Activated CD4-positive, alpha-beta memory T cell treated with anti-CD3 and anti-CD28 coated beads for 36 hours (primary cell): ENCODE measurements around the gene NELL2. TPM values are rescaled to one million over a fixed set of nuclear protein-coding genes. Genes with fewer than 3 reads are reported as not detected.

ENCODE experiments used
- CTCF ChIA-PET: fragments of 350-600 bp; sonication (Branson Sonifier 250); formaldehyde crosslinking; loops from one replicate; lab custom pipeline; 2021; ENCODE audit warnings: antibody characterized with exemption, inconsistent platforms; lab: Charles Lee
- POLR2A ChIA-PET: fragments of 350-600 bp; sonication (Branson Sonifier 250); formaldehyde crosslinking; loops from one replicate; lab custom pipeline; 2021; ENCODE audit warnings: antibody characterized with exemption; lab: Charles Lee
- DNase-seq: peaks from one replicate; pipeline ENCODE4 v3.0.0-alpha.2; 2020
- H3K27ac Mint-ChIP-seq: one replicate; pipeline ENCODE4 v1.8.0; 2021; ENCODE audit warnings: mixed read lengths
- H3K27me3 Mint-ChIP-seq: one replicate; pipeline ENCODE4 v1.8.0; 2021; ENCODE audit warnings: mixed read lengths
- H3K36me3 Mint-ChIP-seq: one replicate; pipeline ENCODE4 v1.8.0; 2021; ENCODE audit warnings: mixed read lengths
- H3K4me1 Mint-ChIP-seq: one replicate; pipeline ENCODE4 v1.8.0; 2021; ENCODE audit warnings: low read depth, mixed read lengths
- H3K4me3 Mint-ChIP-seq: one replicate; pipeline ENCODE4 v1.8.0; 2021; ENCODE audit warnings: mild to moderate bottlenecking, mixed read lengths
- H3K9me3 Mint-ChIP-seq: one replicate; pipeline ENCODE4 v1.8.0; 2021; ENCODE audit warnings: mixed read lengths
- intact Hi-C: fragments of 100-400 bp; cut with micrococcal nuclease; formaldehyde crosslinking; loops from one replicate; pipeline ENCODE4 v1.15.1; 2023
- total RNA-seq, 2 experiments: library from RNA; stranded (reverse); gene quantifications; one replicate each; pipeline ENCODE4 v1.2.3, GENCODE V29; 2021

The NELL2 gene
- total RNA-seq, 2 experiments from 2014 or later, result 40.5 to 43.5 TPM

DNA sequence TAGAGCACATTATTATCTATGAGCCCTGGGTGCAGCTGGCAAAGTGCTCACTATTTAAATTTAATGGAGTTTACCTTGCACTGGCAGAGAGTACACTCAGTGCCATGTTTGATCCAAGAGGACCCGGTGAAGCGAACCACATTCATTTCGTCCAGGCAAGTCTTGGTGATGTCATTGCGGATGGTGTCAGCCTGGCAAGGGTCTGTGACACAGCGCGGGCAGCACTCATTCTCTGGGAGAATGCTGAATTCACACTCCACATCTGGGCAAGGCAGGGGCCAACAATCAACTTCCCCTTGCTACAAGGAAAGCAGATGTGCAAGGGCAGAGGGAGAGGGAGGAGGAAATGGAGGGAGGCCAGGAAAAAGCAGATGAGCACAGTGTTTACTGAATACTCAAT lies 356.2 kb downstream of the NELL2 start:
- H3K4me3 Mint-ChIP-seq, result no peak overlapping the region
- intact Hi-C loops, result no loop called here
- CTCF ChIA-PET, result no interaction called here
- POLR2A ChIA-PET, result no interaction called here
- no peaks in the 10 kb centered on the region for H3K9me3 Mint-ChIP-seq
- no peak for DNase-seq
- H3K4me1 Mint-ChIP-seq, result no peaks in the 10 kb centered on the region
- H3K27ac Mint-ChIP-seq, result no peak overlapping the region
- H3K27me3 Mint-ChIP-seq, result no peaks in the 10 kb centered on the region
- H3K36me3 Mint-ChIP-seq, result peaks cover 11% of the 10 kb centered on the region

DNA sequence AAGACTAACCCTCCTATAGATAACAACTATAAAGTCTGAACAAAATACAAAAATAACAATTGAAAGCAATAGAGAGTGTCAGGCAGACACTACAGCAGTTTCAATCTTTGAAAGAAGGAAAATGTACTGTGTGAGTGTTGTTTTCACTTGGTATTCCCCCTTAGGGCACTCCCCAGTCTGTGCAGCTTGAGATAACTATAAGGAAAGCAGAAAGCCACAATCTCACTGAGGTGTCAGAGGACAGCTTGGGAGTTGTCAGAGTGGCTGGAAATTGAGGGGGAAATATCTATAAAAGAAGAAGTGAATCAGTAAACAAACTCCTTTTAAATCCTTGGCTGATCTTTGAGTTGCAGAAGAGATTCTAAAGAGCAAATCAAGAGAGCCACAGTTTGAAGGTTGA lies 364.8 kb downstream of the NELL2 start:
- ChIA-PET CTCF (interaction anchor here (1.3 kb wide), 1 partner anchor 438 kb away, joined by 3 read pairs; no protein-coding TSS in a partner anchor), POLR2A (no interaction called here)
- Mint-ChIP-seq H3K4me1 (no peaks in the 10 kb centered on the region), H3K27ac (no peak overlapping the region), H3K4me3 (no peak overlapping the region), H3K9me3 (no peaks in the 10 kb centered on the region), H3K27me3 (no peaks in the 10 kb centered on the region), H3K36me3 (peaks cover 6% of the 10 kb centered on the region)
- intact Hi-C loops, result no loop called here
- DNase-seq, result no peak

DNA sequence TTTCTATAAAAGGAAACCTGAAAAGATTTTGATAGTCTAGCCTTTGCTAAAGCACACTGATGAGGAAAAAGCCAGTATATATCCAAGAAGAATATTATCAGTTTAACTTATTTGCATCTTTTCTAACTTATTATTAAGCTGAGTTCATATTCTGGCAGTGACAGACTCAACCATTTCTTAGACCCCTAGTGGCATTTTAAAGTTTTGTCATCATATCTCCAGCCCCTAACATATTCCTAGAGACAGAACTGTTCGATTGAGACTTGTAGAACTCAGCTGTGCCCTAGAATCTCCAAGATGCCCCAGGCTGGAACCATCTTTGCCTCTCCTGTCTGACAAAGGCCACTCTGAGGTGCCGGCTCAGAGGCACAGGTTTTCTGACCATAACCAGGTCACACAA lies 365.6 kb downstream of the NELL2 start:
- CTCF ChIA-PET, result interaction anchor here (1.3 kb wide), 1 partner anchor 438 kb away, joined by 3 read pairs; no protein-coding TSS in a partner anchor
- H3K27ac Mint-ChIP-seq, result no peak overlapping the region

DNA sequence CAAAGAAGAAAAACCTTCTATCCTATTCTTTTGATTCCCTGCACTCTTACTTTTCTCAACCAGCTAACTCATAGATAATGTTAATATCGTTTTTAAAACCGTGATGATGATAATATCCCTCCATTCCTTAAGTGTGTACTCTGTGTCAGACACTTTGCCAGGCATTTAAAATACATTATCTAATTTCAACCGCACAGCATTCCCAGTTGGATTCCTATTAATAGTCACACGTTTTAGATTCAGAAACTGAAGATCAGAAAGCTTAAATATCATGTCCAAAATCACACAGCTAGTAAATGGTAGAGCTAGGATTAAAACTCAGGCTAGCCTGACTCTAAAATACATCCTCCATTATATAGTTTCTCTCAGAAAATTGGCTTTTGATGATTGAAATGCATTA lies 366.0 kb downstream of the NELL2 start:
- H3K4me1 Mint-ChIP-seq, result no peaks in the 10 kb centered on the region
- H3K4me3 Mint-ChIP-seq, result no peak overlapping the region
- H3K27me3 Mint-ChIP-seq, result no peaks in the 10 kb centered on the region
- no peak overlapping the region for H3K27ac Mint-ChIP-seq
- H3K9me3 Mint-ChIP-seq, result no peaks in the 10 kb centered on the region
- DNase-seq, result no peak
- POLR2A ChIA-PET, result no interaction called here
- H3K36me3 Mint-ChIP-seq, result peaks cover 6% of the 10 kb centered on the region
- CTCF ChIA-PET, result interaction anchor here (1.3 kb wide), 1 partner anchor 439 kb away, joined by 3 read pairs; no protein-coding TSS in a partner anchor
- intact Hi-C loops, result no loop called here

More for the DNA sequence above, 365.6 kb downstream of the NELL2 start:
- H3K9me3 Mint-ChIP-seq, result no peaks in the 10 kb centered on the region
- POLR2A ChIA-PET, result no interaction called here
- intact Hi-C loops, result no loop called here
- no peak for DNase-seq
- peaks cover 6% of the 10 kb centered on the region for H3K36me3 Mint-ChIP-seq
- H3K4me3 Mint-ChIP-seq, result no peak overlapping the region
- no peaks in the 10 kb centered on the region for H3K27me3 Mint-ChIP-seq
- H3K4me1 Mint-ChIP-seq, result no peaks in the 10 kb centered on the region

DNA sequence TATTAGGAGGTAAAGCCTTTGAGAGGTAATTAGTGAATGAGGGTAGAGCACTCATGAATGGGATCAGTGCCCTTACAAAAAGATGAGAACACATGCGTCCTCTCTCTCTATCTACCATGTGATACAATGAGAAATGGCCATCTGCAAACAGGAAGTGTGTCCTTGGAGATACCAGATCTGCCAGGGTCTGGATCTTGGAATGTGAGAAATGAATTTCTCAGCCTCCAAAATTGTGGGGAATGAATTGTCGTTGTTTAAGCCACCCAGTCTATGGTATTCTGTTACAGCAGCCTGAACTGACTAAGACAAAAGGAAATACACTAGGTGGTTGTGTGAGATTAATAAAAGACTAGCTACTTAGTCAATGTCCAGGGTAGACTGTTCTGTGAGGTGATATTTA lies 366.6 kb downstream of the NELL2 start:
- ChIA-PET CTCF (no interaction called here), POLR2A (no interaction called here)
- H3K9me3 Mint-ChIP-seq, result no peaks in the 10 kb centered on the region
- no peaks in the 10 kb centered on the region for H3K4me1 Mint-ChIP-seq
- DNase-seq, result no peak
- peaks cover 6% of the 10 kb centered on the region for H3K36me3 Mint-ChIP-seq
- no peak overlapping the region for H3K4me3 Mint-ChIP-seq
- intact Hi-C loops, result no loop called here
- H3K27me3 Mint-ChIP-seq, result no peaks in the 10 kb centered on the region
- no peak overlapping the region for H3K27ac Mint-ChIP-seq

DNA sequence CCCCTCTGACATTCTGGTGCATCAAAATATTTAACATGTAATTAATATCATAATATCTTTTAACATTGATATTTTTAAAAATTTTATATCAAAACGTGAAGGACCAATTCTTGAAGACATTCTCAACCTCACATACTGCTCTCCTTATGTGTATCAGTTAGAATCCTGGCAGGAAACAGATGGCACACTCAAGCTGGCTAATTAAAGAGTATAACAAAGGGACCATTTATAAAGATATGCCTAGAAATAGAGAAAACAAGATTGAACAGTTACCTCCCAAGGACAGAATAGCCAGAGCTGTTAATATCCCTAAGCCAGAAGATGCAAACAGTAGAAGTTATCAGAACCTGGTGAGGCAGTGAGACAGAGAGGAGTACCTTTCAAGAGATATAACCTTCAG lies 368.7 kb downstream of the NELL2 start:
- Mint-ChIP-seq H3K4me3 (no peak overlapping the region), H3K27ac (no peak overlapping the region), H3K9me3 (no peaks in the 10 kb centered on the region), H3K4me1 (no peaks in the 10 kb centered on the region), H3K36me3 (peaks cover 6% of the 10 kb centered on the region), H3K27me3 (no peaks in the 10 kb centered on the region)
- POLR2A ChIA-PET, result no interaction called here
- no peak for DNase-seq
- intact Hi-C loops, result no loop called here
- CTCF ChIA-PET, result no interaction called here

DNA sequence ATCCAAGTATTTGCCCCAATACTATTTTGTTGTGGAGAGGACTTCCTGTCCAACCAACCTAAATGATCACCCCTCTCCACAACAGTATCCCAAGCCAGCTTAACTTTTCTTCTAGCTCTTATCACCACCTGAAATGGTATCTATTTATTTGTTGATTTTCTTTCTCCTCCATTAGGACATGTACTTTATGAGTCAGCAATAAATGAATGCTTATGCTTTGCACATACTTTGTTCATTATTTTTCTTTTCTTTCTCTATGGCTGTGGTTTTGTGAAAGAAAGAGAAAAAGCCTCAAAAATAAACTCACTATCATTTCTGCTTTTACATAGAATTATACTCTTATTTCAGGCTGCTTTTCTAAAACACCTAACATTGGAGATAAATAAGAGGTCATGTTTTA lies 371.3 kb downstream of the NELL2 start:
- peaks cover 9% of the 10 kb centered on the region for H3K9me3 Mint-ChIP-seq
- CTCF ChIA-PET, result no interaction called here
- H3K4me1 Mint-ChIP-seq, result no peaks in the 10 kb centered on the region
- no peak overlapping the region for H3K27ac Mint-ChIP-seq
- H3K4me3 Mint-ChIP-seq, result no peak overlapping the region
- DNase-seq, result no peak
- H3K27me3 Mint-ChIP-seq, result no peaks in the 10 kb centered on the region
- H3K36me3 Mint-ChIP-seq, result peaks cover 6% of the 10 kb centered on the region
- intact Hi-C loops, result no loop called here
- POLR2A ChIA-PET, result no interaction called here

DNA sequence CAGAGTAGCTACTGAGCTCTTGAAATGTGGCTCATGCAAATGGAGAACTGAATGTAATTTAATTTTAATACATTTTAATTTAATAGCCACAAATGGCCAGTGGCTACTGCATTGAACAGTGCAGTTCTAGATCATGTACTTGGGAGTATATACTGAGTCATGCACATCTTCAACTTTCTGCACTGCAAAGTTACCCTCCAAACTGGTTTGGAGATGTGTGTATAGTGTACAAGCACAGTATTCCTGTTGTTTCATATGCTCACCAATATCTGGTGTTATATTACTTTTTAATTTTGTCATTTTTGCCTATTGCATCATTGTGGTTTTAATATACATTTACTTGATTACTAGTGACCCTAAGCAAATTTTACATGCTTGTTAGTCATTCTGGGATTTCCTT lies 372.8 kb downstream of the NELL2 start:
- CTCF ChIA-PET, result no interaction called here
- POLR2A ChIA-PET, result interaction anchor here (0.6 kb wide), 1 partner anchor 22 kb away, joined by 3 read pairs; no protein-coding TSS in a partner anchor
- H3K36me3 Mint-ChIP-seq, result peaks cover 6% of the 10 kb centered on the region

DNA sequence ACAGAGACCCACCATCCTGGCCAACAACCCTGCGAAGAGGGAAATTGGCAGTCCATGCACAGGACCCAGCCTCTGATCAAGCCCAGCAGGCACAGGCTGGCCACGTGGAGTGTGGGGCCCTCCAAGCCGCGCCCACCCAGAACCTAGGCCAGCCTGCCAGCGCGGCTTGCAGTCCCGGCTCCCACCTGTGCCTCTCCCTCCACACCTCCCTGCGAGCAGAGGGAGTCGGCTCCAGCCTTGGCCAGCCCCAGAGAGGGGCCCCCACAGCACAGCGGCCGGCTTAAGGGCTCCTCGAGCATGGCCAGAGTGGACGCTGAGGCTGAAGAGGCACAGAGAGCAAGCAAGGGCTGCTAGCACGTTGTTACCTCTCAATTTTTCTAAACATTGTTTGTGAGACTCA lies 373.4 kb downstream of the NELL2 start:
- Mint-ChIP-seq H3K4me3 (no peak overlapping the region), H3K4me1 (no peaks in the 10 kb centered on the region), H3K36me3 (peaks cover 2% of the 10 kb centered on the region), H3K27me3 (no peaks in the 10 kb centered on the region), H3K27ac (no peak overlapping the region), H3K9me3 (peaks cover 9% of the 10 kb centered on the region)
- DNase-seq, result no peak
- ChIA-PET POLR2A (no interaction called here), CTCF (no interaction called here)
- intact Hi-C loops, result no loop called here

More for the DNA sequence above, 372.8 kb downstream of the NELL2 start:
- intact Hi-C loops, result no loop called here
- Mint-ChIP-seq H3K27ac (no peak overlapping the region), H3K4me1 (no peaks in the 10 kb centered on the region), H3K27me3 (no peaks in the 10 kb centered on the region), H3K9me3 (peaks cover 9% of the 10 kb centered on the region), H3K4me3 (no peak overlapping the region)
- no peak for DNase-seq

DNA sequence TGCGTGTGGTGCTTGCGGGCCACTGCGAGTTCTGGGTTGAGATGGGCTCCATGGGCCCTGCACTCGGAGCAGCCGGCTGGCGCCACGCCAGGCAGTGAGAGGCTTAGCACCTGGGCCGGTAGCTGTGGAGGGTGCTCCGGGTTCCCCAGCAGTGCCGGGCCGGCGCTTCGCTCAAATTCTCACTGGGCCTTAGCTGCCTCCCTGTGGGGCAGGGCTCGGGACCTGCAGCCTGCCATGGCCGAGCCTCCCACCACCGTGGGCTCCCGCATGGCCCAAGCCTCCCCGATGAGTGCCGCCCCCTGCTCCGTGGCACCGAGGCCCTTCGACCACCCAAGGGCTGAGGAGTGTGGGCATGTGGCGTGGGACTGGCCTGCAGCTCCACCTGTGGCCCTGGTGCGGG lies 375.7 kb downstream of the NELL2 start:
- intact Hi-C loops, result no loop called here
- Mint-ChIP-seq H3K9me3 (peaks cover 9% of the 10 kb centered on the region), H3K4me1 (no peaks in the 10 kb centered on the region), H3K27ac (no peak overlapping the region), H3K4me3 (no peak overlapping the region), H3K27me3 (no peaks in the 10 kb centered on the region), H3K36me3 (peaks cover 2% of the 10 kb centered on the region)
- DNase-seq, result no peak
- ChIA-PET CTCF (no interaction called here), POLR2A (no interaction called here)

DNA sequence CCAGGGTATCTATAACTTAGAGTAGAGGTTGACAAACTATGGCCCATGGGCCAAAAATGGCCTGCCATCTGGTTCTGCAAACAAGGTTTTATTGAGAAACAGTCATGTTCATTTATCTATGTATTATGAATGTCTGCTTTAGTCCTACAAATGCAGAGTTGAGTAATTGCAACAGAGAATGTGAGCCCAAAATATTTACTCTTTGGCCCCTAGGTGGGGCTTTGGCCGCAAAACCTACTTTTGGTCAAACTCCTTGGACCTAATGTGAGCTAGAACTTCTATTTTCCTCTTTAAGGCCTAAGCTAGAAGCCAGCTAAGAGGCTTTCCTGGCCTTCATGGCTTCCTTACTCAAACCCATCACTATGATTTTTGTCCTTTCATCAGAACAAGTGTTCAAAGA lies 379.1 kb downstream of the NELL2 start:
- ChIA-PET POLR2A (no interaction called here), CTCF (no interaction called here)
- Mint-ChIP-seq H3K27ac (no peak overlapping the region), H3K4me3 (no peak overlapping the region), H3K4me1 (no peaks in the 10 kb centered on the region), H3K9me3 (peaks cover 5% of the 10 kb centered on the region), H3K36me3 (peaks cover 1% of the 10 kb centered on the region), H3K27me3 (peaks cover 9% of the 10 kb centered on the region)
- no peak for DNase-seq
- intact Hi-C loops, result no loop called here

DNA sequence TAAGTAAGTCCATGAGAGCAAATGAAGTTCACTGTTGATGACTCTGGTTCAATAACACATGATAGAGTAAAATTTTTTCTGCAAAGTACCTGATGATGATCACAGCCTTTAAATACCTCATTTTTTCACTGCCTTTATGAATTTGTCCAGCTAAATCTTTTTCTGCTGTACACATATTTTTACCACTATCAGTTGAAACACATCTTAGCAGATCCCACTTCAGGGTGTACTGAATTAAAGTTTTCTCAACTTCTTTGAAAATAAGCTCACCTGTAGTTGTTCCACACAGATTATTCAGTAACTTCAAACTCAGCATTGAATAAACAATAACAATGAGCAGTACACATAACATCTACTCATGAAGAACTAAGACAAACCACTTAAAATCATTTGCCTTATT lies 385.9 kb downstream of the NELL2 start:
- H3K36me3 Mint-ChIP-seq, result no peaks in the 10 kb centered on the region
- CTCF ChIA-PET, result interaction anchor here (0.7 kb wide), 1 partner anchor 40 kb away, joined by 3 read pairs; no protein-coding TSS in a partner anchor
- peaks cover 11% of the 10 kb centered on the region for H3K27me3 Mint-ChIP-seq
- H3K9me3 Mint-ChIP-seq, result no peaks in the 10 kb centered on the region
- intact Hi-C loops, result no loop called here
- H3K4me1 Mint-ChIP-seq, result no peaks in the 10 kb centered on the region
- H3K4me3 Mint-ChIP-seq, result no peak overlapping the region
- DNase-seq, result no peak
- H3K27ac Mint-ChIP-seq, result no peak overlapping the region
- POLR2A ChIA-PET, result no interaction called here

DNA sequence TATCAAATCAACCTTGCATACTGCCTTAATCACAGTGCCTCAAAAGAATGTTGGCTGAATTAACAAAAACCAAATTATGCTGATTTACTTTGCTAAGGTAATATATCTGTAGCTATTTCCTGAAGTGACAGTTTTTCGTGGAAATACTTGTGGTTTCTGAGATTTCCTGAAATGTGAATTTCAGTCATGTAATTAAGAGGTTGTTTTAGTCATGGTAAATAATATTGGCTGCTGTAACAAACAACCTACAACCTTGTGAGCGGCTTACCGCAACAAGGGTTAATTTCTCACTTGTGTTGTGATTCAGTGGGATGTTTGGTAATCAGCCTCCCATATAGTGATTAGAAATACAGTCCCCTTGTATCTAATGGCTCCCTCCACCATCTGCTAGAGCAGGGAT lies 387.9 kb downstream of the NELL2 start:
- H3K4me3 Mint-ChIP-seq, result no peak overlapping the region
- ChIA-PET CTCF (no interaction called here), POLR2A (no interaction called here)
- intact Hi-C loops, result no loop called here
- peaks cover 10% of the 10 kb centered on the region for H3K27me3 Mint-ChIP-seq
- no peaks in the 10 kb centered on the region for H3K9me3 Mint-ChIP-seq
- H3K4me1 Mint-ChIP-seq, result no peaks in the 10 kb centered on the region
- no peaks in the 10 kb centered on the region for H3K36me3 Mint-ChIP-seq
- no peak for DNase-seq
- no peak overlapping the region for H3K27ac Mint-ChIP-seq
